Ascending aorta (tissue), 2 donors: ENCODE results near the gene RRP12. TPM values are rescaled to one million over a fixed set of nuclear protein-coding genes. Genes with fewer than 3 reads are reported as not detected.

ENCODE experiments used
- DNase-seq, 2 donors: peaks; one replicate each; pipeline ENCODE4 v3.0.0-alpha.2; 2019; ENCODE audit warnings: low spot score in 2 of 2
- H3K27ac ChIP-seq, 2 donors: fragments of 200-600 bp; sonication (generic); one replicate each; pipeline ENCODE4 v1.5.1; 2016 to 2017; ENCODE audit warnings: mild to moderate bottlenecking in 1 of 2
- H3K27me3 ChIP-seq: fragments of 200-600 bp; sonication (generic); one replicate; pipeline ENCODE4 v1.5.1; 2017
- H3K36me3 ChIP-seq, 2 donors: fragments of 200-600 bp; sonication (generic); one replicate each; pipeline ENCODE4 v1.5.1; 2016
- H3K4me1 ChIP-seq, 2 donors: fragments of 200-600 bp; sonication (generic); one replicate each; pipeline ENCODE4 v1.5.1; 2016 to 2017; ENCODE audit warnings: mild to moderate bottlenecking in 1 of 2
- H3K4me3 ChIP-seq, 2 donors: fragments of 200-600 bp; sonication (generic); one replicate each; pipeline ENCODE4 v1.5.1; 2016 to 2017; ENCODE audit warnings: mild to moderate bottlenecking in 1 of 2
- H3K9me3 ChIP-seq, 2 donors: fragments of 200-600 bp; sonication (generic); one replicate each; pipeline ENCODE4 v1.5.1; 2016
- CTCF ChIP-seq, 3 experiments: fragments of 200-600 bp in 2 of 3; fragments of 450-650 bp in 1 of 3; sonication (generic) in 2 of 3; IDR thresholded peaks; one replicate each; pipeline ENCODE4 v1.5.1; 2016 to 2019; ENCODE audit warnings: antibody characterized with exemption in 3 of 3, mild to moderate bottlenecking in 1 of 3, moderate library complexity in 1 of 3
- intact Hi-C: fragments of 100-400 bp; cut with DNase I; formaldehyde crosslinking; loops from one replicate; pipeline ENCODE4 v1.15.1; 2023
- total RNA-seq: library from RNA; depleted of rRNA; stranded (reverse); fragments of >200 nt; gene quantifications from one replicate; pipeline ENCODE4 v1.1.0, GENCODE V29; 2016

Gene RRP12
- total RNA-seq, 1 donor from 2014 or later: 5.9 TPM

DNA sequence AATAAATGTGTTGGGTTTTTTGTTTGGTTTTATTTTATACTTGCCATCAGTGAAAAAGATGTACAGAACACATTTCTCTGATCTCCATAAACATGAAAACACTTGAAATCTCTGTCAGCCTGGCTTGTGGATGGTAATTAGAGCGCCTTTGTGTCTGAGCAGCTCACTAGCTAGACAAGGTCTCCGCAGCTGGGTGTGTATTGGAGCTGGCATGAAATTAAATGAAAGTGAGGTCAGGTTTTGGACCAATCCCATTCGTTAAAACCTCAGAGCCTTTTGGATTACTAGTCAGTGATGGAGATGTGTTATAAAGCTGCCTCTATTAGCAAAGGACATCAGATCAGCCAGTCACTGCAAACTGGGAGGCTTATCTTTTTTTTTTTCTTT, 79.3 kb downstream of the RRP12 start:
- Histone ChIP-seq H3K27ac (no peak overlapping the region), H3K36me3 (no peaks in the 10 kb centered on the region), H3K9me3 (no peaks in the 10 kb centered on the region), H3K27me3 (no peaks in the 10 kb centered on the region), H3K4me3 (peak overlapping the region in 1 of 2 donors; percentile 85), H3K4me1 (peaks cover 4 to 8% of the 10 kb centered on the region in 2 donors)
- intact Hi-C loops: no loop called here
- TF ChIP-seq CTCF (IDR thresholded peaks at IDR 0.05): no peak
- DNase-seq: no peak

DNA sequence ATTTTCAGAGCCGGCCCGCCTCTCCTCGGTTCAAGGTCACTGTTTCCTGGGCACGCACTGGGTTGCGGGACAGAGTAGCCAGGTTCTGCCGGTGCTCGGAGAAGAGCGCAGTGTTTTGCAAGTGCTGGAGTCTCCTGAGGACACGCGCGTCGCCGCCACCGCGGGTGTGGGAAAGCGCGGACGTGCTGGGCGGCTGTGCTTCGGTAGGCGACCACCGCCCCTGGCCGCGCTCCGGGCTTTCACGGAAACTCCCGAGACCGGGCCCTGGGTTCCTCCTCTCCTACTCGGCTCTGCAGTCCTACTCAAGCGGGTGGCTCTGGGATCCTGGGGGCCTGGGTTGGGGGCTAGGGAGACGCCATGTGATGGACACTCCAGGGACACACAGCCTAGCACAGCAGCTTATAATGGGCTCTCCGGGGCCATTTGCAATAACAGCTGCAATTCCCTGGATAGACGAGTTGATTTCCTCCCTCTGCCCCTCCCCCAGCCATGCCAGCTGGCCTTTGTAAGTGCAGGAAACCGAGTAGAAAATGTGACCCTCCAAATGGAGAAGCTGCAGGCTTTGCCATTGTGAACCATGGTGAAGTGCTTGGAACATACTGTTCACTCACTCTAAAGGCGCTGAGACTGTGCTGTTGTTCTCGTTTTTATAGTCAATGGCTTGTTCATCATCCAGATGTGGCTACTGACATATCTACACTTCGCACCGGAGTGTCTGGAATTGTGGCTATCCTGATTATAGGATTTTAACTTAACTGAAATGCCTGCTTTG, 79.9 kb downstream of the RRP12 start:
- peaks cover 4 to 8% of the 10 kb centered on the region in 2 donors for H3K4me1 ChIP-seq
- no peak for TF ChIP-seq CTCF (IDR thresholded peaks at IDR 0.05)
- no peaks in the 10 kb centered on the region for H3K27me3 ChIP-seq
- H3K9me3 ChIP-seq: no peaks in the 10 kb centered on the region
- intact Hi-C loops: no loop called here
- peak in 1 of 2 donors; percentile 68 for DNase-seq
- peak overlapping the region; percentile 85 to 95 for H3K4me3 ChIP-seq
- H3K27ac ChIP-seq: no peak overlapping the region
- no peaks in the 10 kb centered on the region for H3K36me3 ChIP-seq

DNA sequence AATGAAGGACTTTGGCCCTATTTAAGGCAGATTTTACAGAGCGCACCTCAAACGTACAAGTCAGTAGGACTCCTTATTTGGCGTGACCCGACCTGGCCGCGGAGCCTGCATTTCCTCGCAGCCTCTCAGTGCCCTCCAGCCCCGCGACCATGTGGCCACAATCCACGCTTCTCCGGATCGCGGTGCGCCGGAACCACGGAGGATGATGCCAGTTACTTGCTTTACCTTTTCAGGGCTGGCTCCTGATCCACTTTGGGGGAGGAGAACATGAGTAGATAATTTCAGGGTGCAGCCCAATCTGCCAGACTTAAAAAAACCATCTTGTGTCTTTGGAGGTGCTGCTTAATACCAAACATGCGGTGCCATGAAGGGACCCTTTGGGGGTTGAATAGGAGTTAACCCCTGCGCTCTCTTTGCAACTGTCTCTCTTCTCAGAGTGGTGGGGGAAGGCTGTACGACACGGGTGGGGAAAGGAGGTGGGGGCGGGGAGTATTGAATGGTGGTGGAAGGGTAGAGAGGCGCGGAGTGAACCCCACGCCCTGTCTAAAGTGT, 80.6 kb downstream of the RRP12 start:
- intact Hi-C loops: no loop called here
- no peaks in the 10 kb centered on the region for H3K27me3 ChIP-seq
- peak overlapping the region; percentile 40 to 91 for H3K27ac ChIP-seq
- H3K9me3 ChIP-seq: no peaks in the 10 kb centered on the region
- no peak for TF ChIP-seq CTCF (IDR thresholded peaks at IDR 0.05)
- H3K36me3 ChIP-seq: no peaks in the 10 kb centered on the region
- H3K4me1 ChIP-seq: peaks cover 4 to 8% of the 10 kb centered on the region in 2 donors
- peak overlapping the region; percentile 85 to 95 for H3K4me3 ChIP-seq
- peak in 1 of 2 donors; percentile 70 for DNase-seq

GRCh38 chr10:97319671-97320479, 81.3 kb downstream of the RRP12 start:
- intact Hi-C loops: loop anchor here (1.0 kb wide), 2 partner anchors 14 to 28 kb away; partner anchors contain the start of genes ARHGAP19 and FRAT2
- H3K4me1 ChIP-seq: peaks cover 4 to 8% of the 10 kb centered on the region in 2 donors
- H3K36me3 ChIP-seq: no peaks in the 10 kb centered on the region
- H3K9me3 ChIP-seq: no peaks in the 10 kb centered on the region
- no peaks in the 10 kb centered on the region for H3K27me3 ChIP-seq
- peak overlapping the region; percentile 85 to 95 for H3K4me3 ChIP-seq
- DNase-seq: peak in 1 of 2 donors; percentile 74
- TF ChIP-seq CTCF (IDR thresholded peaks at IDR 0.05): peak in 1 of 3 experiments; percentile 31
- H3K27ac ChIP-seq: peak overlapping the region; percentile 40 to 91

- Histone ChIP-seq H3K4me3 (peak within 1 kb of the TSS; percentile 85 to 95), H3K4me1 (peaks cover 4 to 8% of the 10 kb centered on the region in 2 donors), H3K27ac (peak within 1 kb of the TSS; percentile 91 to 94), H3K27me3 (no peaks in the 10 kb centered on the region), H3K36me3 (no peaks in the 10 kb centered on the region), H3K9me3 (no peaks in the 10 kb centered on the region)
- DNase-seq: peak; percentile 44 to 93
- intact Hi-C loops: loop anchor here (1.0 kb wide), 2 partner anchors 15 to 27 kb away; partner anchors contain the start of genes ARHGAP19 and FRAT2
- TF ChIP-seq CTCF (IDR thresholded peaks at IDR 0.05): peak in 1 of 3 experiments; percentile 26
Observed at GRCh38 chr10:97318772-97319651, 82.1 kb downstream of the RRP12 start, which contains the start of gene FRAT1. TSS of gene FRAT1 (plus strand) at chr10:97319271. CDS start at chr10:97319454, 183 bp downstream.
